GM21447 (cell line): ENCODE measurements around the gene BBS1.
"Not testable (repeated sequence)": the region's sequence is repeated elsewhere in the genome, so short reads cannot be mapped to it uniquely, and the experiment has no call there.

Experiments
- ATAC-seq: cut with Tn5 transposase; IDR thresholded peaks from one replicate; pipeline ENCODE4 v1.9.1; 2021; ENCODE audit not compliant: unreplicated experiment

The BBS1 gene

DNA sequence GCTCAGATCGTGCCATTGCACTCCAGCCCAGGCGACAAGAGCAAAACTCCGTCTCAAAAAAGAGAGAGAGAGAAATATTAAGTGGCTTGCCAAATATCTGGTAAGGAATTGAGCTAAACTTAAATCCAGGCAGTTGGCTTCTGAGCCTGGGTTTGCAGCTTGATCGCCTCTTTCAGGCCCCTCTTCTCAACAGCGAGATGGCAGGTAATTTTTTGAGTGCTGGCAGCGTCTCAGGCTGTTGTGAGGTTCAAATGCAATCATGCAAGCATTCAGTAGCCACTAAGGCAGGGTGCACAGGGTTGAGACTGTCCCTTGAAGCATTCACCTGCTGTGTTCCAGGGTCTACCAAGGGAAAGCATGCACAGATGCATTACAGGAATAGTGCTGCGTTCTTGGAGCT is 58.6 kb downstream of the BBS1 start:
- ATAC-seq: no peak

DNA sequence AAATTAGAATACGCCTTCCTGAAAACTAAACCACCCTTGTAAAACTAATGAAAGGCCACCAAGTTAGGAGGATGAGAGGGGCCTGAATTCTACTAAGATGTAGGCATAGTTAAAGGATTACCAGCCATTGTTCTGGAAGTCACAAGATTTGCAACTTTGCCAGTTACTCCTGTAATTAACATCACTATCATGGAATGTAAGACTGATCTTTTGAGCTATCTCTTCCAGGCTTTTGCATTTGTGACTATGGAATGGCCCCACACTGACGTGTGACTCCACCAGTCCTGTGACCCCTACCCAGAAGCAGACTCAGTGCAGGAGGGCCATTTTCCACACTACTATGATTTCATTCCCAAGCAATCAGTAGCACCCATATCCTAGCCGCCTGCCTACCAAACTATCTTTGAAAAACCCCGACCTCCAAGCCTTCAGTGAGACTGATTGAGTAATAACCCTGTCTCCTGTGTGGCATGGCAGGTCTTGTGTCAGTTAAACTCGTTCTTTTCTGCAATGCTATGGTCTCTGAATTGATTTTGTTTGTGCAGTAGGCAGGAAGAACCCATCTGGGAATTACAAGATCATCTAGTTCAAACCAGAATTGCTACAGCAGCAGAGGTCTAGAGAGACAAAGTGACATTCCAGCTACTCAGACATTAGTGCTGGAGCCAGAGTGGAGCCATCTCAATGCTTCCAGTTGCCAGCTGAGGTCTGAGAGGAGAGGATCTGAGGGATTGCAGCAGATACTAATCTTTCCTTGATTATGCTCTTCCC is 59.8 kb downstream of the BBS1 start:
- no peak for ATAC-seq

DNA sequence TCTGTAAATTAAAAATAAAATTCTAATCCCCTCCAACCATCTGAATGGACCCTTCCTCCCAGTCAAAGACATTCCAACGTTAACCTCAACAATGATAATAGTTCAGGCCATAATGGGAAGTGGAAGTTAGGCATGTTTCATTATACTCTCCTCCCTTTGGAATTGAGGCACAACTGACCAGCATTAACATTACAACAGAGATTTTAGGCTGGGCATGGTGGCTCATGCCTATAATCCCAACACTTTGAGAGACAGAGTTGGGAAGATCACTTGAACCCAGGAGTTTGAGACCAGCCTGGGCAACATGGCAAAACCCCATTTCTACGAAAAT is 60.4 kb downstream of the BBS1 start:
- ATAC-seq: no peak

DNA sequence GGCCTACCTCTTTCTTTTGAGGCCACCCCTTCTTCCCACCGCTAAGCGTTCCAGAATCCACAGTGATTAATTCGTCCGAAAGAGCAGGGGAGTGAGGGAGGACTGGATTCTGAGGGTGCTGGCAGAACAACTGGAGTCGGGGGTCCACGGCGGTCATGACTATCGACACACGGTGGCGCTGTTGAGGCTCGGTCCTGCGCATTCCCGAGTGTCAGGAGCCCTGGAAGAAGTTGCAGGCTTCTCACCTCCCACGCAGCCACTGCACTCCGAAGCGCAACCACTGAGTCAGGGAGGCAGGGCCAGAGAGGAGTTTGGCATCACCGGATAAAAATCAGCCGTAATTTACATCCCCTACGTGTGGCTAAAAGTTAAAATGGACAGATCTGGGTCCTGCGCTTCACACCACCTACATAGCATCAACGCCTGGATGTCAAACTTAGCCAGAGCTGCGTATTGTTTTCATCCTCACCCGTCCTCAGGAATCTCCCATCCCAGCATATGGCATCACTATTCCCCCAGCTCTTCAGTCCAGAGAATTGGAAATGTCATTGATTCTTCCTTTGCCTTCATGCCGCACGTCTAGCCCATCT is 68.7 kb downstream of the BBS1 start:
- ATAC-seq: no peak

DNA sequence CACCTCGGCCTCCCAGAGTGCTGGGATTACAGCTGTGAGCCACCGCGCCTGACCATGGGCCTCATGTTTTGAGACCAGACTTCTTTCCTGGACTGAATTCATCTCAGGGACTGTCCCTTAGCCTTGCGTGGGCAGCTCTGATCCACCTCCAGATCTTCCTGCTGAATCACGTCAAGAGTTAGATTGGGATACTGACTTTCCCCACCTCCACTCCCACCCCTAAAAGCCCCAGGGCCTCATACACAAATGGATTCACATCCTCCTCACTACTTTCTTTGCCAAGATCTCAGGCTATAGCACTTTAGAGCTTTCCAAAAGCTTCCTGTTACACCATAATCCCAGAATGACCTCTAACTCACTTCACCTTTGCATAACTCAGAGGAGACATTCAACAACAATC is 70.4 kb downstream of the BBS1 start:
- no peak for ATAC-seq

DNA sequence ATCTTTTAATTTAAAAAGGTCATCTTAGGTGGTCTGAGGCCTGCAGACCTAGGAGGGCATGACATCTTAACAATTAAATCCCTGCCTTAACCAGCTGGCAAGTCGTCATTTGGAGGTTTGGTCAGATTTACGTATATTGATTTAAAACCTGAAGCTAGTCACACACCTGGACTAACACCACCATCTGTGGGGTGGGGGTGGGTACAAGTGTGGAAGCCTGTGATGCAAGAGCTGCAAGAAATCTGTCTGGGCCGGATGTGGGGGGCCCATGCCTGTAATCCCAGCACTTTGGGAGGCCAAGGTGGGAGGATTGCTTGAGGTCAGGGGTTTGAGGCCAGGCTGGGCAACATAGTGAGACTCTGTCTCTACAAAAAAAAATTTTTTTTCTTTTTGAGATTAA is 70.8 kb downstream of the BBS1 start:
- no peak for ATAC-seq

DNA sequence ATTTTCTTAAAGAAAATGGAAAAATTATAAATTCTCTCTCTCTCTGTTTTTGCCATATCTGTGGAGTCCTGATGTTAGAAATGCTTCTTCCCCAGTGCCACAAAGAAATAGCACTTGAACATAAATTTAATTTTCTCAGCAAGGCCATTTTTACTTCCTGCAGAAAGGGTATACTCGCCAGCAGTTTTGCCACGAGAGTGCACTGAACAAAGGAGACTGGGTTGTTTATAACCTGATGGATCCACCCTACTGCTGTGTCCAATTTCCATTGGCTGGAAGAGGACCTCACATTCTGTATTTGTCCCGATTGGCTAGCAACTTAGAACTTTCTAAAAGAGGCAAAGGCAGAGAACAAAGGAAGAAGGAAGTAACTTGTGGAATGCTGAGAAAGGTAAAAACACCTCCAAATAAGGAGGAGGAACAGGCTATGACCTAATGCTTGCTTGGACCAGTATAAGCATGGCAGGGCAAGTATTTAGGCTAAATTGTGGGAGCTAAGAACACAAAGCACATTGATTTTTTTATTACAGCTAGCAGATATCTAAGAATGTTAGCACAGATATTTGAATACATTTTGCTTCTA is 72.2 kb downstream of the BBS1 start:
- not testable (repeated sequence) for ATAC-seq
